CD4-positive, alpha-beta T cell treated with Interleukin-15 for 1 hour (primary cell): Measurements from ENCODE around the gene ACBD6.
"Not testable (repeated sequence)": the region's sequence is repeated elsewhere in the genome, so short reads cannot be mapped to it uniquely, and the experiment has no call there.

Experiments
- DNase-seq: peaks from one replicate; pipeline ENCODE4 v3.0.0-alpha.2; 2020

The ACBD6 gene

GRCh38 chr1:180486092-180486491 is 16.3 kb downstream of the ACBD6 start:
- DNase-seq, result no peak

- DNase-seq, result no peak
Measured at GRCh38 chr1:180484490-180484889, 17.9 kb downstream of the ACBD6 start.

GRCh38 chr1:180482425-180483275 is 19.7 kb downstream of the ACBD6 start:
- DNase-seq, result no peak

GRCh38 chr1:180470031-180470430 is 32.3 kb downstream of the ACBD6 start:
- DNase-seq, result no peak

GRCh38 chr1:180468311-180468710 is 34.1 kb downstream of the ACBD6 start:
- DNase-seq, result no peak

- DNase-seq, result no peak
Measured at GRCh38 chr1:180462102-180462501, 40.3 kb downstream of the ACBD6 start.

GRCh38 chr1:180461682-180462081 is 40.7 kb downstream of the ACBD6 start:
- DNase-seq, result not testable (repeated sequence)

GRCh38 chr1:180458807-180459206 is 43.6 kb downstream of the ACBD6 start:
- DNase-seq, result no peak

GRCh38 chr1:180456191-180456590 is 46.2 kb downstream of the ACBD6 start:
- DNase-seq, result no peak

GRCh38 chr1:180451504-180451903 is 50.9 kb downstream of the ACBD6 start:
- no peak for DNase-seq

- no peak for DNase-seq
Measured at GRCh38 chr1:180444522-180444921, 57.9 kb downstream of the ACBD6 start.

GRCh38 chr1:180440335-180440734 is 62.0 kb downstream of the ACBD6 start:
- DNase-seq, result no peak

- no peak for DNase-seq
Measured at GRCh38 chr1:180435566-180435965, 66.8 kb downstream of the ACBD6 start.

- DNase-seq, result no peak
Measured at GRCh38 chr1:180433873-180434272, 68.5 kb downstream of the ACBD6 start.

GRCh38 chr1:180431683-180432082 is 70.7 kb downstream of the ACBD6 start:
- no peak for DNase-seq

- DNase-seq, result no peak
Measured at GRCh38 chr1:180428782-180429695, 73.3 kb downstream of the ACBD6 start.

- no peak for DNase-seq
Measured at GRCh38 chr1:180425952-180426351, 76.4 kb downstream of the ACBD6 start.

GRCh38 chr1:180424848-180425457 is 77.4 kb downstream of the ACBD6 start:
- no peak for DNase-seq

- DNase-seq, result no peak
Measured at GRCh38 chr1:180421614-180422013, 80.8 kb downstream of the ACBD6 start.

GRCh38 chr1:180421145-180421544 is 81.2 kb downstream of the ACBD6 start:
- DNase-seq, result not testable (repeated sequence)

- no peak for DNase-seq
Measured at GRCh38 chr1:180415985-180416633, 86.3 kb downstream of the ACBD6 start.

GRCh38 chr1:180415236-180415848 is 87.0 kb downstream of the ACBD6 start:
- DNase-seq, result no peak
